NCI-H1105 treated with DMSO at 0.1 percent for 48 hours (cell line): ENCODE results near the gene HOXB3.

ENCODE experiments used
- DNase-seq: peaks from one replicate; lab custom pipeline; 2025; lab: John Stamatoyannopoulos, UW

The HOXB3 gene

GRCh38 chr17:48589831-48590606 lies at the start of gene HOXB3:
HOXB3 (minus strand) TSS chr17:48590241; CDS start chr17:48552474, 37,767 bp downstream.
- DNase-seq: no peak

- DNase-seq: no peak
Measured at GRCh38 chr17:48639136-48639535, 49.1 kb upstream of the HOXB3 start.

GRCh38 chr17:48637323-48638260 lies 47.6 kb upstream of the HOXB3 start:
- no peak for DNase-seq

- DNase-seq: no peak
Measured at GRCh38 chr17:48636177-48637018, 46.4 kb upstream of the HOXB3 start.

- DNase-seq: no peak
Measured at GRCh38 chr17:48634493-48635208, 44.6 kb upstream of the HOXB3 start.

GRCh38 chr17:48633266-48633677 lies 43.2 kb upstream of the HOXB3 start:
- DNase-seq: no peak

GRCh38 chr17:48632579-48633265 lies 42.7 kb upstream of the HOXB3 start:
- DNase-seq: no peak

- DNase-seq: no peak
Measured at GRCh38 chr17:48631693-48632578, 41.9 kb upstream of the HOXB3 start.

GRCh38 chr17:48630925-48631692 lies 41.1 kb upstream of the HOXB3 start:
- no peak for DNase-seq

- no peak for DNase-seq
Measured at GRCh38 chr17:48630009-48630924, 40.2 kb upstream of the HOXB3 start.

GRCh38 chr17:48629411-48629759 lies 39.3 kb upstream of the HOXB3 start:
- no peak for DNase-seq

GRCh38 chr17:48628649-48629410 lies 38.8 kb upstream of the HOXB3 start:
- no peak for DNase-seq

- DNase-seq: no peak
Measured at GRCh38 chr17:48627623-48628521, 37.8 kb upstream of the HOXB3 start.

- DNase-seq: no peak
Measured at GRCh38 chr17:48627118-48627597, 37.1 kb upstream of the HOXB3 start.

- DNase-seq: peak; percentile 34
Measured at GRCh38 chr17:48626245-48627117, 36.4 kb upstream of the HOXB3 start, which contains the start of gene HOXB9. HOXB9 (minus strand) TSS chr17:48626358; CDS start chr17:48626269, 89 bp downstream.
